Left ventricle myocardium inferior (tissue), 1 donor: ENCODE data around the gene TMEM183A. TPM values are rescaled to one million over a fixed set of nuclear protein-coding genes. Genes with fewer than 3 reads are reported as not detected.

Source experiments
- DNase-seq: peaks from one replicate; pipeline ENCODE4 v3.0.0-alpha.2; 2020
- H3K27ac ChIP-seq: fragments of 200-600 bp; replicated peaks from 2 replicates; pipeline ENCODE4 v1.8.0; 2021
- H3K27me3 ChIP-seq: fragments of 200-600 bp; 2 replicates; pipeline ENCODE4 v1.8.0; 2021; ENCODE audit warnings: low read depth
- H3K36me3 ChIP-seq: fragments of 200-600 bp; 2 replicates; pipeline ENCODE4 v1.8.0; 2021
- H3K4me1 ChIP-seq: fragments of 200-600 bp; 2 replicates; pipeline ENCODE4 v1.8.0; 2021
- H3K4me3 ChIP-seq: fragments of 200-600 bp; 2 replicates; pipeline ENCODE4 v1.8.0; 2021; ENCODE audit warnings: mild to moderate bottlenecking, moderate library complexity
- H3K9me3 ChIP-seq: fragments of 200-600 bp; replicated peaks from 2 replicates; pipeline ENCODE4 v1.8.0; 2021
- intact Hi-C: fragments of 100-400 bp; cut with micrococcal nuclease; formaldehyde crosslinking; loops from one replicate; pipeline ENCODE4 v1.11.0; 2022
- total RNA-seq: library from RNA; stranded (reverse); fragmentation: NEBNext Ultra II Directional; extraction: Animal tissue kit (Norgen Biotek cat#: 25700); gene quantifications from one replicate; pipeline ENCODE4 v1.2.1, GENCODE V29; 2021
- TF ChIP-seq, protein P1 (sequence below): fragments of 200-600 bp; IDR thresholded peaks from 2 replicates; pipeline ENCODE4 v1.8.0; 2021; ENCODE audit warnings: antibody characterized with exemption, mild to moderate bottlenecking, borderline replicate concordance
- donor health status: DM: no; HTN: yes; CAD: no; lungs with severe emphysema.

Gene TMEM183A
- total RNA-seq, 1 donor from 2014 or later = 21.8 TPM

DNA sequence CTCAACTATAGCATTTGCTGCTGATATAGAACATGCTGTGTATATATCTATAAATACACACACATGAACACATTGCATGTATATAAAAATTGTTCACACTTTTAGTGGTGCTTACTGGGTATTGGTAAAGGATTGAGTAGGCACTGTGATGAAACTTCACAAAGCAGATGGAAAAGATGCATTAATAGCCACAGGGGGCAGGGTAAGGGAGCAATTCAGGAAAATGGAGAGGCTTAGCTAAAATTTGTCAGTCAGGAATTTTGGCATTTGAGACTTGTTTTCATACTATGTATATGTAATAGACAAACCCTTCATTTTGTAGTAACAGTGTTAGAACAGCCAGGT lies 18.5 kb downstream of the TMEM183A start:
- peaks cover 3% of the 10 kb centered on the region for H3K27me3 ChIP-seq
- intact Hi-C loops = no loop called here
- peaks cover 37% of the 10 kb centered on the region for H3K36me3 ChIP-seq
- peak overlapping the region; percentile 90 for H3K27ac ChIP-seq
- peaks cover 37% of the 10 kb centered on the region for H3K4me1 ChIP-seq
- TF ChIP-seq, protein P1, sequence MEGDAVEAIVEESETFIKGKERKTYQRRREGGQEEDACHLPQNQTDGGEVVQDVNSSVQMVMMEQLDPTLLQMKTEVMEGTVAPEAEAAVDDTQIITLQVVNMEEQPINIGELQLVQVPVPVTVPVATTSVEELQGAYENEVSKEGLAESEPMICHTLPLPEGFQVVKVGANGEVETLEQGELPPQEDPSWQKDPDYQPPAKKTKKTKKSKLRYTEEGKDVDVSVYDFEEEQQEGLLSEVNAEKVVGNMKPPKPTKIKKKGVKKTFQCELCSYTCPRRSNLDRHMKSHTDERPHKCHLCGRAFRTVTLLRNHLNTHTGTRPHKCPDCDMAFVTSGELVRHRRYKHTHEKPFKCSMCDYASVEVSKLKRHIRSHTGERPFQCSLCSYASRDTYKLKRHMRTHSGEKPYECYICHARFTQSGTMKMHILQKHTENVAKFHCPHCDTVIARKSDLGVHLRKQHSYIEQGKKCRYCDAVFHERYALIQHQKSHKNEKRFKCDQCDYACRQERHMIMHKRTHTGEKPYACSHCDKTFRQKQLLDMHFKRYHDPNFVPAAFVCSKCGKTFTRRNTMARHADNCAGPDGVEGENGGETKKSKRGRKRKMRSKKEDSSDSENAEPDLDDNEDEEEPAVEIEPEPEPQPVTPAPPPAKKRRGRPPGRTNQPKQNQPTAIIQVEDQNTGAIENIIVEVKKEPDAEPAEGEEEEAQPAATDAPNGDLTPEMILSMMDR = no peak
- no peaks in the 10 kb centered on the region for H3K9me3 ChIP-seq
- DNase-seq = no peak
- H3K4me3 ChIP-seq = peak overlapping the region; percentile 79

DNA sequence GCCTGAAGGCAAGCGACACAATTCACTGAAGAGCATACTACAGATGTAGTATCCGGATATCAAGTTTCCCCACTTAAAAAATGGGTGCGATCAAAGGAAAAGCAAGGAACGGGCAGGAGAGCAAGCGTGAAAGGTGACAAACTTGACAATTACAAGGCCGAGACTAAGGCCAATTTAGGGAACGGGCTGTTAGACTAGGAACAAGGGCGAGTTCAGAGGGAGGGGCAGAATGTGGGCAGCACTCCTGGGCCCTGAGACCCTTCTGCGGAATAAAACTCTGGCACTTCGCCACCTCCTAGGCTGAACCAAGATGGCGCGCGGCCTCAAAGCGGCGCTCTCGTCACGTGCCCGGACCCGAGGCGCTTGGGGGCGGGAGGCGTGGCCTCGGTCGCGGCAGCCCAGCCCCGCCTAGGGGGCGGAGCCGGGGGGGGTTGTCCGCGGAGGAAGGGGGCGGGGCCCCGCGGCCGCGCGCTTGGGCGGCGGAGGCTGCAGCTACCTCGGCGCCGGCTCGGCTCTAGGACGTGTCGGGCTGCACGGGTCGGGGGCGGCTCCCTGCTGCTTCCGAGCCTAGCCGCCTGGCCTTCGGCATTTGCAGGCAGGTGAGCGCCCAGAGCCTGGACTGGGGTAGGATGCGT lies 19.0 kb downstream of the TMEM183A start, which contains the start of gene PPFIA4:
Gene PPFIA4, plus strand, starts transcription at position 461 of the 635 bp plus-strand sequence. CDS start 12,518 bp downstream, outside the sequence.
- DNase-seq = peak; percentile 87
- Histone ChIP-seq H3K36me3 (peaks cover 32% of the 10 kb centered on the region), H3K4me3 (peak within 1 kb of the TSS; percentile 79), H3K4me1 (peaks cover 37% of the 10 kb centered on the region), H3K27me3 (peaks cover 3% of the 10 kb centered on the region), H3K9me3 (no peaks in the 10 kb centered on the region), H3K27ac (peak within 1 kb of the TSS; percentile 90)
- intact Hi-C loops = no loop called here
- TF ChIP-seq, protein P1 = no peak

DNA sequence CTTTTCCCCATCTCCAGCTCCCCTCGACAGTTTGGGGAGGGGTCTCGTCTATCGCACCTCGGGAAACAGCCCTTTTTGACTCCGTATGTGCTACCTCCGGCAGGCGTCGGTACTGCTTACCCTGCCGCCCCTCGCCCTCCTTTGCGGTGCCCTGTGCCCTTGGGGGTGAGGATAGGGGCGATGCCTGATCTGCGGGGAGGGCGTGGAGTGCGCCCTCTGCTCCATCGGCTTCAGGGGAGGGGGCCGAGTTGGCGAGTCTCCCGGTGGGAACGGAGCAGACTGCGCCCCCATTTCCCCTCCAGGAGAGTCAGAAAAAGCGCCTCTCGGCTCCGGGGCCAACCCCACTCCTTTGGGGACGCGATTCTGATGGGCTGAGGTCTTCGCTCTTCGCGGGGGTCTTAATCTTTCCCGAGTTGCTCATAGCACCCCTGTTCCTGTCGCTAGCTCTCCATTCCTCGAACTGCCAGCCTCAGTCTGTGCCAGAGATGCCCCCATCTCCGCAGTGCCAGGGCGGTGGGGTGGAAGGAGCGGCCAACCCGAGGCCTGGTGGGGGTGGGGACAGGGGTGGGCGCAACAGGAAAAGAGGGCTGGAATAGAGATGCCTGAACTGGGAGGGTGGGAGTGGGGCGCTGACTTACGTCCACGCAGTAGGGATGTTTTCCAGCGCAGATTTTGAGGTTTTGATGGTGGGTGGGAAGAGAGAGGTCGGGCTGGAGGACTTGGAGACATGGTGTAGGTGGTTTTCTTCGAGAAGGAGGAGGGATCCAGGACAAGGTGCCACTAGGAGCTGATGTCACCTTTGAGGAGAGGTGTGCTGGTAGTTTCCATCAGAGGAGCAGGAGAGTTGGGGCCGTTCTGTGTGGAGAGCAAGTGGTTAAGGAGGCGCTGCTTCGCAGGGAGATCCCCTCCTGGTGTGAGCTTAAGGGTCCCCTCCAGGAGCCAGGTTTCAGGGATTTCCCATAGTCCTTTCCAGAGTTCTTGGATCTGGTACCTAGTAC lies 19.8 kb downstream of the TMEM183A start:
- Histone ChIP-seq H3K36me3 (peaks cover 24% of the 10 kb centered on the region), H3K4me1 (peaks cover 37% of the 10 kb centered on the region), H3K27ac (peak overlapping the region; percentile 90), H3K27me3 (peaks cover 3% of the 10 kb centered on the region), H3K9me3 (no peaks in the 10 kb centered on the region), H3K4me3 (peak overlapping the region; percentile 79)
- intact Hi-C loops = no loop called here
- TF ChIP-seq, protein P1 = no peak
- no peak for DNase-seq

DNA sequence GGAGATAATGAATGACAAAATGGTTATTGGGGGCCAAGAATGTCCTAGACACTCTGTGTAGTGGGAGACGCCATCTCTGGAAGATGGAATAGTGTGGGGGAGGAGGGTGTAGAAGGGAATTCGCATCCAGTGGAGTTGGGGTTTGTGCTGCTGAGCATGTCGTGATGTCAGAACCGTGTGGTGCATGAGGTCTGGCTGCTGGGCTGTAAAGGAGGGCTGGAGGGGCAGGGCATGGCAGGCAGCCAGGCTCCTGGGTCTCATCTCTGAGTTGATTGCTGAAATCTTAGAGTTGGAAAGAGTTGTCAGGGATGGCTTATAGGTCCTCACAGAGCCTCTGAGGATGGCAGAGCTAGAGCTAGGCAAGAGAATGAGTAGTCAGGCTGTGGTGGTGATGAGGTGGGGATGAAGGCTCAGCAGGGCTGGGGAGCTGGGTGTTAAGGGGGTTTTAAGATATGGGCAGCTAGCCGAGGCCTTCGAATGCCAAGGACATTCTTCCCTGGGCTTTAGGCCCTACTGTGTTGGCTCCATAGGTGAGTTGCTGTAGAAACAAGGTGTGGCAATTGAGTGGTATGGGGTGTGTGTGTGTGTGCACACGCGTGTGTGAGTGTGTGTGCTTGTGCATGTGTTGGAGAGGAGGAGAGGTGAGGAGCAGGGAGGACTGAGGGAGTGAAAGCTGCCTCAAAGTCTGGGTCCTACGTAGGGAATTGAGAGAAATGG lies 21.1 kb downstream of the TMEM183A start:
- Histone ChIP-seq H3K4me3 (peak overlapping the region; percentile 79), H3K27ac (peak overlapping the region; percentile 90)

More for the DNA sequence above, 21.1 kb downstream of the TMEM183A start:
- Histone ChIP-seq H3K9me3 (no peaks in the 10 kb centered on the region), H3K36me3 (peaks cover 16% of the 10 kb centered on the region), H3K4me1 (peaks cover 37% of the 10 kb centered on the region), H3K27me3 (peaks cover 3% of the 10 kb centered on the region)
- intact Hi-C loops = no loop called here
- TF ChIP-seq, protein P1 = no peak
- no peak for DNase-seq
